Dermis microvascular lymphatic vessel endothelial cell (primary cell): ENCODE measurements around the gene BBS12. TPM values are rescaled to one million over a fixed set of nuclear protein-coding genes. Genes with fewer than 3 reads are reported as not detected.

Experiments
- DNase-seq, 2 donors: peaks; one replicate each; pipeline versions ENCODE4 v3.0.0 to v3.0.0-alpha.2; 2010; ENCODE audit warnings: low read depth in 2 of 2
- total RNA-seq: library from RNA; depleted of rRNA; stranded (reverse); fragments of >200 nt; gene quantifications from 2 replicates; pipeline ENCODE4 v1.2.1, GENCODE V29; 2014

BBS12 gene
- total RNA-seq, 1 donor from 2014 or later, result 4.4 TPM

DNA sequence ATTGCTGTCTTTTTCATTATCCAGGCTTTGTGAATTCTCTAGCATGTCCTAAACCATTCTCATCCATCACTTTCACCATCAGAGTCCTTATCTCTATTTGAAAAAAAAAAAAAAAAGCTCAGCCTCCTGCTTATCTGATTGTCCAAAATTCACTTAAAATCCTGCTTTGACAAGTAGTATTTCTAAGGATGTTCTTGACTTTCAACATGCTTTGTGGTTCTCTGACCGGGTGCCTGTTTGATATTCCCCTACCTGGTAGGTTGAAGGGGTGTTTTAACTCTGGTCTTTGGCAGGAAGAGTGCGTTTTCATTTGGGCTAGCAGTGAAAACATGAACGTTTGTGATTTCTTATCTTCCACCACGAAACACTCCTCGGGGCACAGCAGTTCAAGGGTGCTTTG lies 17.3 kb upstream of the BBS12 start:
- no peak for DNase-seq

DNA sequence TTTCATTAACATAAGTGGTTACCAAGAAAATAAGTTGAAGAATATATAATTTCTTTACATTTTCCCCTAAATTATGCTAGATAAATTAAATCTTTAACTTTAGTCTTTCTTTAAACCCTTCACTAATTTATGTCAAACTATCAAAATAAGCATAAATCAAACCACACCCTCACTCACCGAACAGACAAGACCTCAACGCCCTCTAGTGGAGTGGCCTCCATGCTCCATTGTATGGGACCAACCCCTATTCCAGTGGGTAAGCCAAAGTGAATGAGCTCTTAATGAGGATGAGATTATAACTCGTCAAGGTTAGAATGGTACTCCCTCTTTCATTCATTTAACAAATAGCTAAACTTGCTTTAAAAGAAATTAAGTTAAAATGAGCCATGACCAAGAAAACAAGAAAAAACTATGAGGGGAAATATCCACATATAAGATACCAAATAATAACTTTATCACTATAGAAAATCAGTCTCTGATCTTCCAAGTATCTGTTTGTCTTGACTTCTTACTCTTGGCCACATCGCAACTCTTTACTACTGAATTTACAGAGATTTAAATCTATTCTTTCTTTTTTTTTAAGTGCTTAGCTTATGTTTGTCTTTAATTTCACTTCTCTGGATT lies 15.6 kb upstream of the BBS12 start:
- peak; percentile 53 to 80 for DNase-seq

GRCh38 chr4:122718281-122718680 lies 14.2 kb upstream of the BBS12 start:
- DNase-seq, result peak; percentile 66 to 68

DNA sequence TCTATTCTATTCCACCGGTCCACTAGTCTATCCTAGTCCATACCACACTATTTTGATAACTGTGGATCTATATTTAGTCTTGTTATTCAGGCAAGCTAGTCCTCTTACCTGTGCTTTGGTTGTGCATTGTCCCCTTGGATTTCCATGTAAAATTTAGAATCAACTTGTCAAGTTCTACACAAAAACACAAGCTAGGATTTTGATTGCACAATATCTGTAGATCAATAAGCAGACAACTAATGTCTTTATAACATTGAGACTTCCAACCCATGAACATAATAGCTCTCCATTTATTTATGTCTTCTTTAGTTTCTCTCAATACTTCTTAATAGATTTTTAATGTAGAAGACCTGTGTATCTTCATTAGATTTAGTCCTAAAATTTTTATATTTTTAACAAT lies 10.2 kb upstream of the BBS12 start:
- DNase-seq, result no peak

DNA sequence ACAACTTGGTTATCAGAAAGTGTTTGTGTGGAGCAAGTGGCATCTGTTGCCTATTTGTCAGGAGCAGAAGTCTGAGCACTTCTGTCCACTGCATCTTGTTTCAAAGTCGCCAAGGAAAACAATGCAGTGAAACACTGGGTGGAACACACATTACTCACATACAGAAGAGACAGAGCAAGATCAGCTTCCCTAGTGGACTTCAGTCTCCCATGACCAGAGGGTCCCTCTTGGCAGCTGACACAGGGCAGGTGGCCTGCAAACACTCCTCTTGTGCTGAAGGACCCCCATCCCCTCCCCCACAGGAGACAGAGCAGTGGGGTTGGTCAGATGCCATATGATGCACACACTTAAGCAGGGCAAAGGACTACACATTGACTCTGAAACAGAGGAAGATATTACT lies 3.6 kb upstream of the BBS12 start:
- DNase-seq, result no peak

DNA sequence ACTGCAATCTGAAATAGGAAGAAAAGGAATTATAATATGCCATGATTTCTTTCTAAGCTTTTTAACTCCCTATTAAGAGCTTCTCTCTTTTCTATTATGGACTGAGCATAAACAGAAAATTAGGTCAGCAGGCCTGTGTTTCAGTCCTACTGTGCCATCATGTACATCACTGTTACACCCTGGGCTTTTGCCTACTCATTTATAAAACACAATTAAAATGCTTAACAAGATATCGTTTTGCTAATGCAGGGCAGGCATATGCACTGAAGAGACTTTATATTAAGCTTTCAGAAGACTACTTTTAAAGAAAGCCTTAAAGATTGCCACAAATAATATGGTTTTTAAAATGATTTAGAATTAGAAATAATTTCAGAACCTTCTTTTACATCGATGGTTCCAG lies 828 bp upstream of the BBS12 start:
- DNase-seq, result no peak

- no peak for DNase-seq
These were observed 1.2 kb downstream of the BBS12 start for GRCh38 chr4:122733787-122734120.

GRCh38 chr4:122739174-122739573 lies 6.7 kb downstream of the BBS12 start:
- peak in 1 of 2 donors; percentile 15 for DNase-seq

DNA sequence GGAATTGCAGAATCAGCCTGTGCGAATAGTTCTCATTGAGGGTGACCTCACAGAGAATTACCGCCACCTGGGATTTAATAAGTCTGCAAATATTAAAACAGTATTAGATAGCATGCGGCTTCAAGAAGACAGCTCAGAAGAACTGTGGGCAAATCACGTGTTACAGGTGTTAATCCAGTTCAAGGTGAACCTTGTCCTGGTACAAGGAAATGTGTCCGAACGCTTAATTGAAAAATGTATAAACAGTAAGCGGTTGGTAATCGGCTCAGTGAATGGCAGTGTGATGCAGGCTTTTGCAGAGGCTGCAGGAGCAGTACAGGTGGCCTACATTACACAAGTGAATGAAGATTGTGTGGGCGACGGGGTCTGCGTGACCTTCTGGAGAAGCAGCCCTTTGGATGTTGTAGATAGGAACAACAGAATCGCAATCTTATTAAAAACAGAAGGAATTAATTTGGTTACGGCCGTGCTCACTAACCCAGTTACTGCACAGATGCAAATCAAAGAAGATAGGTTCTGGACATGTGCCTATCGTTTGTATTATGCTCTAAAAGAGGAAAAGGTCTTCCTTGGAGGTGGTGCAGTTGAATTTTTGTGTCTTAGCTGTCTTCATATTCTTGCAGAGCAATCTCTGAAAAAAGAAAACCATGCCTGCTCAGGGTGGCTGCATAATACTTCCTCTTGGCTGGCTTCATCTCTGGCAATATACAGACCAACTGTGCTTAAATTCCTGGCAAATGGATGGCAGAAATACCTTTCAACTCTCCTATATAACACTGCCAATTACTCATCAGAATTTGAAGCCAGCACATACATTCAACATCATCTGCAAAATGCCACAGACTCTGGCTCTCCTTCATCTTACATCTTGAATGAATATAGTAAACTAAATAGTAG lies 10.7 kb downstream of the BBS12 start:
- no peak for DNase-seq

GRCh38 chr4:122744229-122744628 lies 11.7 kb downstream of the BBS12 start:
- DNase-seq, result no peak

GRCh38 chr4:122746485-122746965 lies 14.0 kb downstream of the BBS12 start:
- DNase-seq, result no peak

- no peak for DNase-seq
These were observed 14.6 kb downstream of the BBS12 start for GRCh38 chr4:122747068-122747467.

- DNase-seq, result peak in 1 of 2 donors; percentile 31
These were observed 15.4 kb downstream of the BBS12 start for GRCh38 chr4:122747883-122748282.

- DNase-seq, result no peak
These were observed 17.4 kb downstream of the BBS12 start for GRCh38 chr4:122749704-122750454.

DNA sequence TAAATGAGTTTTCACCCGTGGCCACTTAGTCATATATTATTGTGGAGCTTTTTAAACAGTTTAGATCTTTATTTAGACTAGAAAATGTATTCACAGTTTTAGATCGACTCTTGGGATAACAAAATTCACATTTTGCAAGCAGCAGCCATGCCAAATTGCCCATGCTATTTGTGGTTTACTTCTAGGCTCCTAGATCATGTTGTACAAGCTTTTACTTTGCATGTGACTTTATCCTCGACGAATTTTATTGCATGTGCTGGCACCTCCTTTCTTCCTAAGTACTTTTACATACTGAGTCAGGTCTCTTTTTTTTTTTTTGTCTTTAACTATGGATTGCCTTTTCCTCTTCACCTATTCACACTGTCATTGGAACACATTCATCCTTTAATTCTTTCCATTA lies 23.2 kb downstream of the BBS12 start:
- no peak for DNase-seq

GRCh38 chr4:122758033-122758432 lies 25.5 kb downstream of the BBS12 start:
- peak; percentile 36 to 55 for DNase-seq

DNA sequence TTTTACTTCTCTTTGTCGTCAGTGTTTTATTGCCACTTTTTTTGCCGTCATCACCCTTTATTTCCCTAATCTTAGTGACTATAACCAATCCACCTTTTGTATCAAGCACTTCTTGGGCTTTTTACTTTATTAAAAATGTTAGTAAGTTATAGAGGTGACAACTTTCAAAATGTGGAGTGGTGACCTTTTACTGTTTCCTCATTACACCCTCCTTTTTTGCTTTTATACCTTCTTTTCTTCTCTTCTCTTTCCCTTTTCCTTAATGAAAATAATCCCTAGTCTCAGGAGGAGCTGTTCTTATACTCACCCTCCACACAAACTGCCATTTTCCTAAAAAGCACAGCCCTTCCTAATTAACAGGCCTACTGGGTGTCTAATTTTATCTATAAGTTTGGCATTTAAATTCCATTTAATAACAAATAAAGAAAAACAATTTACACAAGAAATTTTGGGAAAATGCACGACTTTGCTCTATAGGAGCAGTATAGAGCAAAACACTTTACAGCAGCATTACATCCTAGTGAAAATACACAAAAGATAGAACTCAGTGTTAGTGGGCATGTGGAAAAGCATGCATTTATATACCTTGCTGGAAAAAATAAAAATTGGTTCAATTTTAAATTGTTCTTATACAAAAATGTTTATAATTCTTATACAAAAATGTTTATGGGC lies 27.3 kb downstream of the BBS12 start:
- peak in 1 of 2 donors; percentile 21 for DNase-seq

DNA sequence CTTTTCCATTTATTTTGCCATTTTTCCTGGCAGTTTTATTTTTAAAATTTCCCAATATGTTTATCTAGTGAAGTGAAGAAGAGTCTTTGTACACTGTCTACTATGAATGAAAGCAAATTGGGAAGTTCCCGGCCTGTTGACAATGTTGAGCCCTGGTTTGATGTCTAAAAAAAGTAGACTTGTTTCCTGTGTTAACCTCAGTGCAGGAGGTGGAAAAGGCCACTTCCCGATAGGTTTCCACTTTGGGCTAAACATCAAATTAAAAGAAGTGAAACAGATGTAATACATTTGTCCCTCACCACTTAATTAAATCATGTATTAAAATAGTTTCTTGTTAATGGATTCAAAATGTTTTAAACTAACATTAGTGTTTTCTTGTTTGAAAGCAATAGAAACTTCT lies 30.0 kb downstream of the BBS12 start:
- peak; percentile 49 to 51 for DNase-seq

DNA sequence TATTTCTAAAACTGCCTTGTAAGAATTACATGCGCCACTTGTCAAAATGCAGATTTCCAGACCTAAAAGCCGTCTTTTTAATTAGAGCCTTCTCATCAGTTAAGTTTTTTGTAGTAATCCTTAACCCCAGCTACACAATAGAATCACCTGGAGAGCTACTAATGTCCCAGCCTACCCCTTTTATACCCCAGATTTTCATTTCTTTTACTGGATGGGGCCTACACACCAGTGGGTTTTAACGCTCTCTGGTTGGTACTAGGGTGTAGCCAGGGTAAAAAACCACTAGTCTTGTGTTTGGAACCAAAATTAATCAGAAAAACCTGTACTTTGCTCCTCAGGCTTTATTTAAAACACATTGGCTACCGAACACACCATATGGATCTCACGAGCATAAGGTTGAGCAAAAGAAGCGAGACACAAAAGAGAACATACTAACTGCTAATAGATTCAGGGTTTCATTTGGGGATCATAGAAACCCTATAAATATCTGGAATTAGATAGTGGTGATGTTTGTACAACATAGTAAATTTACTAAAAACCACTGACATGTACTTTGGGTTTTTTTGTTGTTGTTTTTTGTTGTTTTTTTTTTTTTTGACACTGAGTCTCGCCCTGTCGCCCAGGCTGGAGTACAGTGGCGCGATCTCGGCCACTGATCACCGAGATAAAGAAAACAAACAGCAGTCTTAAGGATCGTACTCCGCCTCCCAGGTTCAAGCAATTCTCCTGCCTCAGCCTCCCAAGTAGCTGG lies 30.6 kb downstream of the BBS12 start:
- DNase-seq, result no peak

DNA sequence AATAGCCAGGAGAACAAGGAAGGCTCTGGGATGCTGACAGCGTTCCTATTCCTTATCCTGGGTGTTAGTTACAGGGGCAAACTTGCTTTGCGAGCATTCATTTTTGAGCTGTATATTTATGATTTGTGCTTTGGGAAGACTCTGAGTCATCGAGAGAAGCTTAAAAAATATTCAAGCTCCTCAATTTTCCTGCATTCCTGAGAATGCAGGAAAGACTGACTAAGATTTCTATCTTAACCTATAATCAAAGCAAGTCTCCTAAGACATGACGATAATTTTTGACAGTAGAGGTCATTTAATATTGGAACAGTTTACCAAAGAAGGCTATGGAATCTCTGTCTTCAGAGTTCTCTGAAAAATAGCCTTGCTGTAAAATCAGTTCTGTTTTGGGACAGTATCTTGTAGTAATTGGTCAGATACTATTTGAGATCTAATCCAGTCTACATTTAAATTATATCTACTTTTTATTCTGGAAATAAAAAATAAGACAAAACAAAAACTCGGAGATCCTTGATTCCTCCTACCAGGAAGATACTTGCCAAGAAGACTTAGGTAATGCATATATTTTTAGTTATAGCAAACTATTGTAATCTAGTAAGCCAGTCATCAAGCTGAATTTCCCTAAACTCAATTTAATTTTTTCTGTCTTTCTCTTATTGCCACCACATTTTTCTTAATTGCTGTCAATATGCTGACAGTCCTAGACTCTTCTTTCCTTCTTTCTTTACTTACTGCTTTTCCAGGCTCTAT lies 31.7 kb downstream of the BBS12 start:
- DNase-seq, result peak in 1 of 2 donors; percentile 56
